Progenitor cell of endocrine pancreas (in vitro differentiated cells): ENCODE results near the gene ADGRA3. TPM values are rescaled to one million over a fixed set of nuclear protein-coding genes. Genes with fewer than 3 reads are reported as not detected.

ENCODE experiments used
- DNase-seq: peaks from one replicate; pipeline ENCODE4 v3.0.0; 2021; ENCODE audit warnings: low spot score; ENCODE audit not compliant: unreplicated experiment
- H3K27ac Mint-ChIP-seq: 2 replicates; pipeline ENCODE4 v1.8.0; 2021; ENCODE audit warnings: mild to moderate bottlenecking, moderate library complexity, mixed read lengths
- H3K27me3 Mint-ChIP-seq: 2 replicates; pipeline ENCODE4 v1.8.0; 2021; ENCODE audit warnings: mixed read lengths
- H3K36me3 Mint-ChIP-seq: 2 replicates; pipeline ENCODE4 v1.8.0; 2022; ENCODE audit warnings: mixed read lengths; ENCODE audit not compliant: insufficient read depth
- H3K4me1 Mint-ChIP-seq: 2 replicates; pipeline ENCODE4 v1.8.0; 2021; ENCODE audit warnings: low read depth, mixed read lengths
- H3K4me3 Mint-ChIP-seq: 2 replicates; pipeline ENCODE4 v1.8.0; 2021; ENCODE audit warnings: low read depth, mild to moderate bottlenecking, moderate library complexity, mixed read lengths
- H3K9me3 Mint-ChIP-seq: 2 replicates; pipeline ENCODE4 v1.8.0; 2021; ENCODE audit warnings: low read depth, mixed read lengths
- total RNA-seq: library from RNA; stranded (reverse); gene quantifications from 2 replicates; pipeline ENCODE4 v1.2.1, GENCODE V29; 2021
- TF ChIP-seq, protein P1 (sequence below): fragments of 200-600 bp; sonication (generic); IDR thresholded peaks from one replicate; pipeline ENCODE4 v1.5.0; 2021; ENCODE audit warnings: antibody characterized with exemption, mild to moderate bottlenecking; ENCODE audit not compliant: unreplicated experiment

ADGRA3 gene
- total RNA-seq, 1 donor from 2014 or later = 127 TPM

DNA sequence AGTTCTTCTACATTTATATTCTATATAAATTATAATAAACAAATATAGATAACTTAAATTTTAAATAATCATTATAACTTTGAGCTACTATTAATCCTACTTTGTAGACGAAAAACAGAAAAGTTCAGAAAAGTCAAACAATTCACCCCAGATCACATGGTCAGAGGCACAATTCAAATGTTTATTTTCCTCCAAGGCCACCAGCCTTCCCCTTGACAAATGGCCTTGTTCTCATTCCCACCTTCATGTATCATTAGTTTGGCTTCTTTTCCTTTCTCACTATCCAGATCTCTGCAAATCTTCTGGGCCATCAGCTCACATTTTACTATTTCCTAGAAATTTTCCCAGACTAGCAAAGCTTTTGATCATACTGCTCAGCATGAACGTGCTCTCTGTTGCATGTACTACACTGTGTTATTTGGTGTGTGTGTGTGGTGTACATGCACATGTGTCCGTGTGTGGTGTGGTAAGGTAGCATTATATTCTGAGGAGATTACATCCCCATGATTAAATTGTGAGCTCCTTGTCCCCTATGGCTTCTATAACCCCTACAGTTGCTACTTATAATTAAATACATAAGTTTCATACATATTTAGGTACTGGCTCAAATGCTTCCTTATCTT, 61.5 kb downstream of the ADGRA3 start:
- no peak for DNase-seq
- H3K4me1 Mint-ChIP-seq = peaks cover 59% of the 10 kb centered on the region
- H3K4me3 Mint-ChIP-seq = no peak overlapping the region
- no peaks in the 10 kb centered on the region for H3K27me3 Mint-ChIP-seq
- TF ChIP-seq, protein P1, sequence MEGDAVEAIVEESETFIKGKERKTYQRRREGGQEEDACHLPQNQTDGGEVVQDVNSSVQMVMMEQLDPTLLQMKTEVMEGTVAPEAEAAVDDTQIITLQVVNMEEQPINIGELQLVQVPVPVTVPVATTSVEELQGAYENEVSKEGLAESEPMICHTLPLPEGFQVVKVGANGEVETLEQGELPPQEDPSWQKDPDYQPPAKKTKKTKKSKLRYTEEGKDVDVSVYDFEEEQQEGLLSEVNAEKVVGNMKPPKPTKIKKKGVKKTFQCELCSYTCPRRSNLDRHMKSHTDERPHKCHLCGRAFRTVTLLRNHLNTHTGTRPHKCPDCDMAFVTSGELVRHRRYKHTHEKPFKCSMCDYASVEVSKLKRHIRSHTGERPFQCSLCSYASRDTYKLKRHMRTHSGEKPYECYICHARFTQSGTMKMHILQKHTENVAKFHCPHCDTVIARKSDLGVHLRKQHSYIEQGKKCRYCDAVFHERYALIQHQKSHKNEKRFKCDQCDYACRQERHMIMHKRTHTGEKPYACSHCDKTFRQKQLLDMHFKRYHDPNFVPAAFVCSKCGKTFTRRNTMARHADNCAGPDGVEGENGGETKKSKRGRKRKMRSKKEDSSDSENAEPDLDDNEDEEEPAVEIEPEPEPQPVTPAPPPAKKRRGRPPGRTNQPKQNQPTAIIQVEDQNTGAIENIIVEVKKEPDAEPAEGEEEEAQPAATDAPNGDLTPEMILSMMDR = no peak
- peak overlapping the region; percentile 79 for H3K27ac Mint-ChIP-seq
- peaks cover 19% of the 10 kb centered on the region for H3K36me3 Mint-ChIP-seq
- H3K9me3 Mint-ChIP-seq = no peaks in the 10 kb centered on the region

DNA sequence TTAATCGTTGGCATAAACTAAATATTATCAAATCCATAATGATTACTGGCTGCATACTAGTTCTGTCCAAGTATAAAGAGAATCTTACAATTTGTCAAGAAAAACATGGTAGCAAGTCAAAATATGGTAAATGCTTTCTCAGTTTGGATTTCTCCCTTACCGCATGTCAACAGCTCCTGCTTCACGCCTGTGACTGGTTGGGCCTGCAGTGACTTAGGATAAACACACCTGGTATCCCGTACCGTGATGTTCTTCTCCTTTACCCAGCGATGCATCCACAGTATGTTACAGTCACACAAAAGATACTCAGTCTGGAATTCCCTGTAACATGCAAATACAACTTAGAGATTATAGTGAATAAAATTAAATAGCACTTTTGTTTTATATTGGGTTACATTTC, 71.1 kb downstream of the ADGRA3 start:
- Mint-ChIP-seq H3K4me3 (no peak overlapping the region), H3K36me3 (peaks cover 39% of the 10 kb centered on the region), H3K27ac (no peak overlapping the region), H3K27me3 (no peaks in the 10 kb centered on the region), H3K4me1 (peaks cover 3% of the 10 kb centered on the region), H3K9me3 (no peaks in the 10 kb centered on the region)
- TF ChIP-seq, protein P1 = no peak
- no peak for DNase-seq

DNA sequence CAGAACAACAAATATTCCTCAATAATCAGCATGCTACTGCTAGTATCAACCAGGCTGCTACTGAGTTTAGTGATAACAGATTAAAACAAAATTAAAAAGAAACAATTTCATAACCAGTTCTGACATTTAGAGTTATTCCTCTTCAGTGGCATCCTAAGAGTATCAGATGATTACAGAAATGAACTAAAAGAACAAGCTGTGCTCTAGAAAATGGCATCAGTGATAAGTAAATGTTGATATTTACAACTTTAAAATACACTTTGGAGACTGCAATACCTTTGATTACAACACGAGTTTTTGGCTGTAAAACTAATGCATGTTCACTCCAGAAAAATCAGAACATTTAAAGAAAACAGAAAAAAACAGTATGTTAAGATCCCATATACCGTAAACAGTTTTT, 72.9 kb downstream of the ADGRA3 start:
- H3K4me1 Mint-ChIP-seq = peaks cover 5% of the 10 kb centered on the region
- no peak for DNase-seq
- peaks cover 36% of the 10 kb centered on the region for H3K36me3 Mint-ChIP-seq
- no peak overlapping the region for H3K4me3 Mint-ChIP-seq
- no peaks in the 10 kb centered on the region for H3K9me3 Mint-ChIP-seq
- TF ChIP-seq, protein P1 = no peak
- H3K27ac Mint-ChIP-seq = no peak overlapping the region
- H3K27me3 Mint-ChIP-seq = no peaks in the 10 kb centered on the region

DNA sequence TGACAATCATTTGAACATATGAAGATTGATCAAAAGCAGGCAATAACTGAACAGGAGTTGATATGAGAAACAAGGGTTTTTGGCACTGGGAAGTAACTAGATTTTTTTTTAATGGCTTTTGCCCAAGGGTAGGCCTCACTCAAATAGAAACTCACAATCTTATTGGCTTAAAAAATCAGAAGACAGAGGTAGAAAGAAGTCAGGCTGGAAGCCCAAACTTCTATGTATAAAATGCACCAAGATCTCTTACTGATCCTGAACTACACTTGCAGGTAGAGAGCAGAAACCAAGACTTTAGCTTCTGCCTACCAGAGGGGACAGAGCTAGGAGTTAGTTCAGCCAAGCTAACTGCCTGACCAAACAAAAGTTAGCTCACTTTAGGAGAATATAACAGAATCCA, 74.9 kb downstream of the ADGRA3 start:
- Mint-ChIP-seq H3K27ac (no peak overlapping the region), H3K4me1 (peaks cover 5% of the 10 kb centered on the region), H3K4me3 (no peak overlapping the region), H3K27me3 (no peaks in the 10 kb centered on the region), H3K36me3 (peaks cover 41% of the 10 kb centered on the region), H3K9me3 (no peaks in the 10 kb centered on the region)
- TF ChIP-seq, protein P1 = no peak
- DNase-seq = no peak

DNA sequence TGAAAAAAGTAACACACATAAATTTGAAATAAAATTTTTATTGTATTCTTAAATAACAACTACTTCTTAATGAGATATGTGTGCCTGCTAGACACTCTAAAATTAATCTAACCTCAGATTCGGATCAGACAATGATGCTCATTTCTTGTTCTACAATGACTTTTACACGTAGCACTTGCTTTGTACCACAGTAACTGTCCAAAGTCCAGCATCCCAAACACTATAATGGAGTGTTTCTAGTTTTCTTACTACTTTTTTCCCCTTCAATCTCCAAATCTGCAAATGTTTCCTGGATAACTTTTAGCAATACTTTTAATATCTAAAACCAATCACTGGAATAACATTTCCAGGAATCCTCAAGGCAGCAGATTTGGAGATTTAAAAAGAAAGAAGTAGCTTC, 75.9 kb downstream of the ADGRA3 start:
- no peaks in the 10 kb centered on the region for H3K27me3 Mint-ChIP-seq
- no peak for DNase-seq
- no peak overlapping the region for H3K4me3 Mint-ChIP-seq
- peaks cover 45% of the 10 kb centered on the region for H3K36me3 Mint-ChIP-seq
- peak overlapping the region; percentile 49 for H3K27ac Mint-ChIP-seq
- TF ChIP-seq, protein P1 = no peak
- H3K9me3 Mint-ChIP-seq = no peaks in the 10 kb centered on the region
- H3K4me1 Mint-ChIP-seq = peaks cover 11% of the 10 kb centered on the region
